NCI-H345 treated with DMSO at 0.1 percent for 48 hours (cell line): ENCODE data around the gene PTGIR.
A peak's percentile ranks its signal among the peaks of the same experiment; 100 is the strongest.

Experiments used
- DNase-seq: peaks from one replicate; lab custom pipeline; 2025; ENCODE audit not compliant: unreplicated experiment; lab: John Stamatoyannopoulos, UW

PTGIR gene, protein sequence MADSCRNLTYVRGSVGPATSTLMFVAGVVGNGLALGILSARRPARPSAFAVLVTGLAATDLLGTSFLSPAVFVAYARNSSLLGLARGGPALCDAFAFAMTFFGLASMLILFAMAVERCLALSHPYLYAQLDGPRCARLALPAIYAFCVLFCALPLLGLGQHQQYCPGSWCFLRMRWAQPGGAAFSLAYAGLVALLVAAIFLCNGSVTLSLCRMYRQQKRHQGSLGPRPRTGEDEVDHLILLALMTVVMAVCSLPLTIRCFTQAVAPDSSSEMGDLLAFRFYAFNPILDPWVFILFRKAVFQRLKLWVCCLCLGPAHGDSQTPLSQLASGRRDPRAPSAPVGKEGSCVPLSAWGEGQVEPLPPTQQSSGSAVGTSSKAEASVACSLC

DNA sequence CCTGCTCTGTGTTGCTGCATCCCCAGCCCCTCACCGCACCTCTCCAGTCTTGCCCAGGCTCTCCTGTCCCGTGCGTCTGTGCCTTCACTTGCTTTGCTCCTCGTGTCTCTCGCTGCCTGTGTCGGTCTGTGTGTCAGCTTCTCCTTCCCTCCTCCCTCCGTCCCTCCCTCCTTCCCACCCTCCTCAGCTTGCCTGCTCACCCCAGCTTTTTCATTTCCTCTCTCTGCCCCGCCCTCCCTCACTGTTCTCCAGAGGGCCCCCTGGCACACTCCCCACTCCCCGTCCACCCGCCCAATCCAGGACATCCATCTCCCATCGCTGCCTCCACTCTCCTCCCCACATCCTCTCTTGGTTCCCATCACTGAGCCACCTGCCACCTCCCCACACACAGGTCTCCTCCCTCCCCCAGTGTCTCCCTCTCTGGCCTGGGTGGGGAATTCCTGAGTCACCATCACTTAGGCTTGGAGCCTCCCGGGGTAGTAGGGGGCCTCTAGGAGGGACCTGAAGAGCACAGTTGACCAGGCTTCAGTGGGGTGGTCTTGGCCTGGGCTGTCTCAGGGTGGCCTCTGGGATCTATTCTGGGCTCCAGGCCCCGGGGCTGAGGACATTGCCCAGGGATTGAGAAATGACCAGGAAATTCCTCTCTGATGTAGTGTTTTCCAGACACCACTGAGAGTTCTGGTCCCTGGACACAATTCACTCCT lies at the start of gene PTGIR:
TSS of gene PTGIR (minus strand) at position 132 of the 704 bp plus-strand sequence. CDS start 864 bp downstream, outside the sequence.
- DNase-seq: no peak

DNA sequence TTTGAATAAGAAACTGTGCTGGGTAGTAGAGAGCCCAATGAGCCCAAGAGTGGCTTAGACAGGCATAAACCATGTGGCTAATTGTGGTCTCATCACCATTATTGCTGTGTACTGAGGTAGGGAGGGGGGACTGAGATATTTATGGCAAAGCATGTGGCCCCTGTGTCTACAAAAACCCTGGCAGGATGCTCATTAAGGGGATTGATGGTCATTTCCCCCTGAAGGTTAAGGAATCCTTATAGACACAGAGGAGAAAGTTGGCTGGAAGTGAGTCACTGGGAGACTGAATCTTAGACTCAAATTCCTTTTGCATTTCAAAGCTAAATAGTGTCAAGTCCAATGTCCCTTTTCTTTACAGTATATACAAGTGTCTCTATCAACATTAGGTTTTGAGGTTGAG lies 45.9 kb upstream of the PTGIR start:
- DNase-seq: no peak

DNA sequence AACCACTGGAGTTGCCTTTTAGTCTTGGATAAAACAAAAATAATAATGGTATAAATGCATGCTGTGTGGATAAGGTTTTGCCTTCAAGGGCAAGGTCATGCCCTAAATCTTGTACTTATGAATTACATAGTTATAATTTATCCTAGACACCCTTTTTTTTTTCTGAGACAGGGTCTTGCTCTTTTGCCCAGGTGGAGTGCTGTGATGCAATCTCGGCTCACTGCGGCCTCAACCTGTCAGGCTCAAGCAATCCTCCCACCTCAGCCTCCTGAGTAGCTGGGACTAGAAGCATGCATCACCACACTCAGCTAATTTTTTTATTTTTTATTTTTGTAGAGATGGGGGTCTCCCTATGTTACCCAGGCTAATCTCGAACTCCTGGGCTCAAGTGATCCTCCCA lies 43.8 kb upstream of the PTGIR start:
- no peak for DNase-seq

DNA sequence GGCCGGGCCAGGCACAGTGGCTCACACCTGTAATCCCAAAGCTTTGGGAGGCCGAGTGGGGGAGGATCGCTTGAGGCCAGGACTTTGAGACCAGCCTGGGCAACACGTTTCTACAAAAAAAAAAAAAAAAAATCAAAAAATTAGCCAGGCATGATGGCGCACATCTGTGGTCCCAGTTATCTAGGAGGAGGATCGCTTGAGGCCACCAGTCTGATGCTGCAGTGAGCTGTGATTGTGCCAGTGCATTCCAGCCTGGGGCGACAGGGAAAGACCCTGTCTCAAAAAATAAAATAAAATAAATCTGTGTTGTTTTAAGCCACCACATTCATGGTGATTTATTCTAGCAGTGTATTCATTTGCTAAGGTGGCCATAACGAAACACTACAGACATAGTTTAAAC lies 40.2 kb upstream of the PTGIR start:
- DNase-seq: no peak

DNA sequence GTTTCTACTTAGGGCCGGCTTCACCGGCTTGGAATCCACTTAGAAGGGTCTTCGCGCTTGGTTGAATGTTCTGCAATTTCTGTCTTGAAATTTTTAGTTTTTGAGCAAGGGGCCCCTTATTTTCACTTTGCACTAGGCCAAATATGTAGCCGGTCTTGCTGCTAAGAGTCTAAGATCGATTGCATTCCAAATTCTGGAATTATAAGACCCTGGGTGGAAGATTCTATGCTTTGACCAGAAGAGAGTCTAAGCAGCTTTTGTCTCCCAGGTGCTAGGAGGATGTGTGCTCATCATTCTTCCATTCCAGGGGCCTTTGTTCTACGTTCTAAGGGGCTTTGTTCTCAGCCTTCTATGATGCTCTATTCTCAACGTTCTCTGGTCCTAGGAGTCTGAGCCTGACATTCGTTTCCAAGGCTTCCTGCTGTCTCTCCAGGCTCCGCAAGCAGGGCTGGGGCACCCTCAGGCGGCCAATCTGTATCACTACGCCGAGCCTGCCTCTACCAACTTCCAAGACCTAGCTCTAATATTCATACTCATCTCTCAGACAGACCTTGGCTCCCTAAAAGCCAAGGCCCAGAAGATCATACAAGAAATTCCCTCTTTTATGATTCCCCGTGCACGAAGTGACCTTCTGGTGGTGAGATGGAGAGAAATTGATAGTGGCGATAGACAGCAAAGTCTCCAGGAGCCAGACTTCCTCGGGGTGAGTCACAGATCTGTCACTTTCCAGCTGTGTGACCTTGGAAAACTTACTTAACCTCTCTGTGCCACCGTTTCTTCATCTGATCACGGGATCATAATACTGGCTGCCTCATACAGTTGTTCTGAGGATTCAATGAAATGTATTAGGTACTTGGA lies 37.1 kb upstream of the PTGIR start:
- DNase-seq: peak; percentile 84

DNA sequence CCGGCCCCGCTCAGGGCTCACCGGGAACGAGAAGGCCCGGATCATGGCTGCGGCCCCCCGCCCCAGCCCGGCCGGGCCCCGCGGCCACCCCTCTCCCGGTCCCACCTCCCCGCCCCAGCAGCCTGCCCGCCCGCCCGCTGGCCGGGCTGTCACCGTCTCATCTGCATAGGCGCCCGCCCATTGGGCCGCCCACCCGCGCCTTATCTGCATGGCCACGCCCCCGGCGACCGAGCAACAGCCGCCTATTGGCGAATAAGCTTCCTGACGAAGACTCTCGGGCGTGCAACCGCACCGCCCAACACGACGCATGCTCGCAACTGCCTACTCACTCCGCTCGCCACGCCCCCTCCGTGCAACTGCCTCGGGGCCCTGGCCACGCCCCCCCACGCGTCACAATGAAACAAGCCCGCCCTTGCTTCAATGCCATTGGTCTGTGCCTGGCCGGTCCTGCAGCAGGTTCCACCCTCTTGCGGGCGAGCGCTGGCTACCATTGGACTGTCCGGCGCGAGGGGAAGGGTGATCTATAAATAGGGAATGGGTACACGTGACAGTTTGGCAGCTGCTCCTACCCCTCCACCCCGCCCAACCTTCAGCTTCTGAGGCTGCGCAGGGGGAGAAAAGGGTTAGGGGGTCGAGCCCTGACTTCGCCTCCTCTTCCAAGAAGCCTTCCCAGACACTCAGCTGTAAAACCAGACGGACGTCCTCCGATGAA lies 36.3 kb upstream of the PTGIR start, which contains the start of gene DACT3:
TSS of gene DACT3 (minus strand) at position 163 of the 712 bp plus-strand sequence. CDS start at position 45, 118 bp downstream.
- DNase-seq: peak; percentile 94

DNA sequence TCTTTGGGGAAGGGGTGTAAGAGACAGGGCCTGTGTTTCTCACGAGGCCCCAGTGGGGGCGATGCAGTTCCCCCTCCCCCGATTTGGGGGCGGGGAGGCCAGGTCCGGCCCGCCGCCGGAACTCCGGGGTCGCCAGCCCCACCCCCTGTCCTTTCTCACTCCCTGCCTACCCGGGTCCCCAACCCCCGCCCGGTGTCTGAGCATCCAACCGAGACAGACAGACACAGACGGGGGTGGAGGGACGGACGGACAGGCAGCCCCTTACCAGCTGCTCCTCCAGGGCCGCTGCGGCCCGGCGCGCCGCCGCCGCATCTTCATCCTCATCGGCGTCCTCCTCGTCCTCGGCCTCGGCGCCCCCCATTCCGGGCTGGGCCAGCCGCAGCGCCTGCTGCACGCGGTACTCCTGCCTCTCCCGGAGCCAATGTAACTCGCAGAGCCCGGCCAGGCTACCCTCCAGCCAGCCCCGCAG lies 35.7 kb upstream of the PTGIR start:
- no peak for DNase-seq

DNA sequence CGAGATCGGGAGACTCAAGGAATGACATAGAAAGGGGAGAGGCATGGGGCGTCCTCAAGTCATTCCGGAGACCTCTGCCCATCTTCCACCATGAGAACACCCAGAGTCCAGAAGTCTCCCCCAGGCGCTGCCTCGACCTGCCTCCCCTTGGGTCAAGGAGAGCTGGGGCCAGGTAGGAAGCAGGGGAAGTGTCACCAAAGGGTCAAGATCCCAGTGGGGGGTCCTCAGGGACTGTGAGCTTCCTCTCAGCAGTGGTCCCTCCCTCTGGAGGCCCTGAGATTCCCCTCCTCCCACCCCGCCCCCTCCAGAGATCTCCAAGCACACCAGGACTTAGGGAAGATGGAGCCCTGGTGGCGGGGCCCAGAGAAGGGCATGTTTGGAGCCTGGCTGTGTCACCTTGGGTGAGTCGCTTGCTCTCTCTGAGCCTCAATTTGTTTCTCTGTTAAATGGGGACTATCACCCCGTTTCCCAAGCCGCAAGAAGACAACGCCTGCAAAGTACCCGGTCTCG lies 35.2 kb upstream of the PTGIR start:
- DNase-seq: no peak

DNA sequence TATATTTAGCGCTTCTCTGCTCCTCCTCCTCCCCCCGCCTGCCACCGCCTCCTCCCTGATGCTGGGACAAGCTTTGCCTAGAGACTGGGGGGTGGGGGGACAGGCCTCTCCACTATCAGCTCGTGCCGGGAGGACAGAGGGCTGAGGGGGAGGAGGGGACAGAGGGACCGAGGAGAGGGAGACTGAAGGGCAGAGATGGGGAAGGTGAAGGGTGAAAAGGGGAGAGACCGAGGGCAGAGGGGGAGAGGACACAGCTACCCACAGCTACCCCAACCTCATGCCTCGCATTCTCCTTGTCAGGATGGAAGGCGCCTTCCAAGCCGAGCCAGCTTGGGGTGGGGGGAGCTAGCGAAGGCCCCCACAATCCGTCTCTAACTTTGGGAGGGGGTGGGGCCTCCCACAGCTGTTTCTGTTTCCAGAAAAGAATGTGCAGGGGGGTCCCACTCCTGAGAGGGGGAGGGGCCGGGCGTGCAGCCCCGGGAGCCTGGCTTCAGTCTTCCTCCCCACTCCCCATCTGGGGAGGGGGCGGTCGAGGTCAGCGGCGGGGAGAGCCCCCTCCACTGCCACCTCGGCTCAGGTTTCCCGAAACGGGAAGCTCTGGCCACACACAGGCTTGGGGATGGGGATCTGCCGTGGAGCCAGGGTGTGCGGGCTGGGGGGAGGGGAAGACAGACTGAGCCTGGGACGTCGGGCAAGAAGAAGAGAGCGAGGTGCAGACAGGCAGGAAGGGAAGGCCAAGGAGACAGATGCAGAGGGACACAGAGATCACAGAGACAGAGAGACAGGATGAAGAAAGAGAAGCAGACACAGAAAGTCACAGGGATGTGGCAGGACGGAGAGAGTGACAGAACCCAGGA lies 34.5 kb upstream of the PTGIR start:
- DNase-seq: no peak

DNA sequence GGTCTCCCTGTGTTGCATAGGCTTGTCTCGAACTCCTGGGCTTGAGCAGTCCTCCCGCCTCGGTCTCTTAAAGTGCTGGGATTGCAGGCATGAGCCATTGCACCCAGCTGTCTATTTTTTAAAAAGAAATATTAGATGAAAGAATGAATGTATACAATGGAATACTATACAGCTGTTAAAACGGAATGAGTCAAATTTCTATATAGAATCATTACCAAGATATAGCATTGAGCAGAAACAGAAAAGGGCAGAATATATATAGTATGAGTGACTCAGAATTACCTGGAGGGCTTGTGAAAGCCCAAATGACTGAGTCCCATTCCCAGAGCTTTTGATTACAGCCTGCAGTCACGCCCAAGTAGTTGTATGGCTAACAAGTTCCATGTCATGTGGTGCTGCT lies 31.7 kb upstream of the PTGIR start:
- no peak for DNase-seq

DNA sequence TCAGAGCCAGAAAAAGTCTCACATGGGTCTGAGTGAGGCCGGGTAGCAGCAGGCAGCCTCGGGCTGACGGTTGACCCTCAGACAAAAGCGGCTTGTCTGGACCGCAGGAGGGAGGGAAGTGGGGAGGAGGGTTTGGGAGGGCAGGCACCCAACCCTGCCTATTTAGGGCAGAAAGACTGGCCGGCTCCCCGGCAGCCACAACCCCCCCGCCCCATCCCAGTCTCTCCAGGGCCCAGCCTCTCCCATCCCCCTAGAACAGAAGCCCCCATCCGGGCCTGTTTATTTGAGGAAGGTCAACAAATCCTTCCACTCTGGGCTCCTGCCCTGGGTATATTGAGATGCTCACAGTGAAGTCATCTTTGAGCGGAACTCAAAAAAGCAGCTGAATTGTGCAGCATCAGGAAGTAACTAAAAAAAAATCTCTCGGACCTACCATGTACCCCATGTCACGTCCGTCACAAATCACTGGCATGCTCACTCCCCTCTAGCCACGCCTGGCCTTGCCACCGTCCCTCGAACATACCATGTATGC lies 29.8 kb upstream of the PTGIR start:
- DNase-seq: no peak

DNA sequence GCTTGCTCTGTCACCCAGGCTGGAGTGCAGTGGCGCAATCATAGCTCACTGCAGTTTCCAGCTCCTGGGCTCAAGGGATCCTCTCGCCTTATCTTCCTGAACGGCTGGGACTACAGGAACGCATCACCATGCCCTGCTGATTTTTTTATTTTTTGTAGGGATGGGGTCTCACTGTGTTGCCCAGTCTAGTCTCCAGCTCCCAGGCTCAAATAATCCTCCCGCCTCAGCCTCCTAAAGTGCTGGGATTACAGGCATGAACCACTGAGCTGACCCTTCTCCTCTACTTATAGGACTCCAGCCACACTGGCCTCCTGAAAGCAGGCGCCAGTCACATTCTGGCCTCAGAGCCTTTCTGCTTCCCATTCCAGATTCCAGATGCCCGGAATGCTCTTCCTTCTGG lies 25.6 kb upstream of the PTGIR start:
- no peak for DNase-seq

DNA sequence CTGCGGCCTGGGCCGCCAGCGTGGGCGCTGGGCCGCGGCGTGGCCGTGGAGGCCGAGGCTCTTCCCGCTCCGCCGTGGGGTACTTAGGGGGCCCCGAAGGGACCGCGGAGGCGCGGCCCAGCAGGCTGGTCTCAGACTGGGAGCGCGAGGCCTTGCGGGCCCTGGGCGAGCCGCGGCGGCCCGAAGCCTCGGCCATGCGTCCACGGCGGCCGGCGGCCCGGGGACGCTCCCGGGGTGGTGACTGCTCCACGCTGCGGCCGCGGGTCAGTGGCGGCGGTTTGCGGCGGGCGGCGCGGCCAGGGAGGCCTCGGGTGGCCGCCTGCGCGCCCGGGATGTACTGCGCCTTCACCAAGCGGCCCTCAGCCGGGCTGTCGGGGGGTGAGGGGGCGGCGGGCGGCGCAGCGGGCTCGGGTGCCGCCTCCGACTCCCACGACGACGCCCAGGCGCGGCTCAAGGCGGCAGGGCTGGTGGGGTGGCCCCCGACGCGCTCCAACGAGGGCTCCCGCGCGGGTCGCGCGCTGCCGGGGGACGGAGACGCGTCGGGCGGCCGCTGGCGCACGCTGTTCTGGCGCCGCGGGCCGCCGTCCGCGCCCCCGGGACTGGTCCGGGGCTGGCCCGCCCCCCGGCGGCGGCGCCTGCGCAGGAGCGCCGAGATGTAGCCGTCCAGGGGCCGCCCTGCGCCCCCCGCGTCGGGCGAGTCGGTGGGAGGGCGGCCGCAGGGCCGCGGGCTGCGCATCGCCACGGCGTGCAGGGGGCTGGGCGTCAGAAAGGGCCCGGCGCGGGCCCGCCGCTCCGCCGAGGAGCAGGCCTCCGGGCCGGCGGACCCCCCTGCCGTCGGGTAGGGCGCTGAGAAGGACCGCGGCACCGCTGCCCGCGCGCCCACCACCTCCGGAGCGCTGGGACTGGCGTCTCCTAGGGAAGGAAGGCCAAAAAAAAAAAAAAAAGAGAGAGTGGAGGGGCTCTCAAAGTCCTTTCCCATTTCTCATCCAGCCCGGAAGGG lies 24.4 kb upstream of the PTGIR start:
- DNase-seq: no peak

DNA sequence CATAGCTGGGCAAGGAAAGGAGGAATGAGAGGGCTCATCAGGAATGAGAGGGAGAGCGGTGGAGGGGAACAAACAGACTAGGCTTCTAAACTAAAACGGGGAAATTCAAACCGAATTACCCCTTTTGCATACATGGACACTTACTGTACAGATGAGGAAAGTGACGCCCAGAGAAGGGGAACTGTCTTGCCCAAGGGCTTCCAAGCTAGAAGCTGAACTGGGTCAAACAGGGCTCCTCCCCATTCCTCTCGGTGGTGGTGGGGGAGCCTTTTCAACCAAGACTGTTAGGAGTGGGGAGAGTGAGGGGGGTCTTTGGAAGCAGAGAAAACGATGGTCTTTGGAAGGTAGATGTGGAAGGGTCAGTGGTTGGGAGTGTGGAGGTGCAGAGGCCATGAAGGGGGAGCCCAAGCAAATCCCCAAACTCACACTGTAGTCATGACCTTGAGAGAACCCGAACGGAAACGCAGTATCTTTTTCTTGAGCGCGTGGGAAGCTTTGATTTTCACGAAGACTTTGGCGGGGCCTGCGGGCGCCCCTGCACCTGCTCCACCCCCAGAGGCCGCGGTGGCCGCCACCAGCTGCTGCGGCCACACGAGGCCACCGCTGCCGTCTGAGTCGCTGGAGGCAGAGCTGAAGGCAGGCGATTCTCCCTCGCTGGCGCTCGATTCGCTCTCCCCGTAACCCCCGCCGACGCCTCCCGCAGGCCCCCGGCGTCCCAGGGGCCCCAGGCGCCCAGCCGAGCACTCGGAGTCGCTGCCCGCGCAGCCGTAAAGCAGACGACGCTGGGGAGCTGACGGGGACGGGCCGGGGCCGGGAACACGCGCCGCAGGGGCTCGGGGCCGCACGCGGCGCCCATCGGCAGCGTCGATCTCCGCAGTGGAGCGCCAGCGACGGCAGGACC lies 23.4 kb upstream of the PTGIR start:
- DNase-seq: no peak

DNA sequence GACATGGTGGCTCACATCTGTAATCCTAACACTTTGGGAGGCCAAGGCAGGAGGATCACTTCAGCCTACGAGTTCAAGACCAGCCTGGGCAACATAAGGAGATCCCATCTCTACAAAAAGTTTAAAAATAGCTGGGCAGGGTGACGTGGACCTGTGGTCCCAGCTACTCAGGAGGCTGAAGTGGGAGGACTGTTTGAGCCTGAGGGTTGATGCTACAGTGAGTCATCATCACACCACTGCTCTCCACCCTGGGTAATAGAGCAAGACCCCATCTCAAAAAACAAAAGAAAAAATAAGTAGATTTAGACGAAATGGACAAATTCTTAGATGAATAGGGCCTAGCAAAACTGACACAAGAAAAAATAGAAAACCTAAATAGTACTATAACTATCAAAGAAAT lies 21.5 kb upstream of the PTGIR start:
- DNase-seq: no peak

DNA sequence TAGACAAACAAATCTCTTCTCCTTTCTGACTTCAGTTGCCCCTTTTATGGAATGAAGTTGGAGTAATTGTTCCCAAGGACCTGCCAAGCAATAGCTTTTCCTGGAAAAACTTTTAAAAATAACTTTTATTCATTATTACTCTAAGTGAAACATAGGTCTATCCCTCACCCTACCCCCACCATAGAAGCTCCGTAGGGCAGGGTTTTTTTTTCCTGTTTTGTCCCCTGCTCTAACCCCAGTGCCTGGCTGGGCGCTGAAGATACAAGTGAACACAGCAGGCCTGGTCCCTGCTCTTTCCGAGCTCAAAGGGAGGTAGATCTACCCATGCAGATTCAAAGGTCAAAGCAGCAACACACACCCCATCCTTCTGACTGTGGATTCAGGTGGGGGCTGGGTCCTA lies 19.8 kb upstream of the PTGIR start:
- no peak for DNase-seq

DNA sequence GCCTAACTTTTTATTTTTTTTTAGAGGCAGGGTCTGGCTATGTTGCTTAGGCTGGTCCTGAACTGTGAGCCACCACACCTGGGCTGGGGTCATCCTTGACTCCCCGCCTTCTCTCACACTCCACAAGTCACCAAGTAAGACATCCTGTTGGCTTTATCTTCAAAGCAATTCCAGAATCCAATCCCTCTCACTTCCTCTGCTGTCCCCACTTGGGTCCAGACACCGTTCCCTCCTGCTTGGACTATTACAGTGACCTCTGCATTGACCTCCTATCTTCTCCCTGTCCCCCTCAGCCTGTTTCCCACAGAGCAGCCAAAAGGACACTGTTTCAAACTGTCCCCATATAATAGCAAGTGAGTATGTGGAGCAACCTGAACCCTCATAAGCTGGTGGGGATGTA lies 15.8 kb upstream of the PTGIR start:
- DNase-seq: no peak
